Anterior cingulate cortex (tissue), 58 donors: ENCODE data around the gene AKAP6.
"Not testable (repeated sequence)": the region's sequence is repeated elsewhere in the genome, so short reads cannot be mapped to it uniquely, and the experiment has no call there.

Experiments
- DNase-seq, 58 donors: peaks; one replicate each; lab custom pipeline; 2025; lab: John Stamatoyannopoulos, UW

Gene AKAP6

DNA sequence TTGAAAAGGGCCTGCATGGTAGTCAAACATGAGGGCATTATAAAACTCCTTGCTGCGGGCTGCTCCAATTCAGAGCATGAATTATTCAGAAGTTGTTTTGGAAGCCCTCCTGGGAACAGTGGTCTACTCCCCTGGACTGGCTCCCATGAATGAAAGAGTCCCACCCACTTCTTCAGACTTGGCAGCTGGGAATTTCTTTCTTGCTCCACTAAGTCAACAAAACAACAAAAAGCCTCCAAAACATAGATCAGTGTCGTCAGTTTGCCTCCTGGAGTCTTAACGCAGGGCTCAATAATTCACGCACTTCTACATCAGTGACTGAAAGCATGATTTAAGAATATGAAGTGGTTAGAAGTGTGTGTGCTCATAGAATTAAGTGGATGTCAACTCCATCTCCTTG lies 37.9 kb downstream of the AKAP6 start:
- DNase-seq = peak in 22 of 58 donors; percentile 6 to 75 (median 18)

DNA sequence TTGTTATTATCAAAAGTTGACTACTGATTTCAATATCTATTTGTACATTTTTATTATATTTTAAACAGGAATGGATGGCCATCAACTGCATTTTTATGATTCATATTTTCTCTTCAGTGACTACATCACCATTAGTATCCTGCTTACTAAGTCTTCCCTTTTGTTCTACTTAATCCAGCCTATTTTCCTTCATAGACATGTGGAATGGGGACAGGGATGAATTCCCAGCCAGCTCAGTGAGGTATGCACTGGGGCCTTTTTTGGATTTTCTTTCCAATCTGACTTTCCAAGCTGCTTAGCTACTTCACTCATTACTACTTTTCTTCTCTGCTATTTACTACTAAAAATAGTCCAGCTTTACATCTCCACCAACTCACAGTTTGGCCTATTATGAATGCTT lies 38.4 kb downstream of the AKAP6 start:
- DNase-seq = no peak

DNA sequence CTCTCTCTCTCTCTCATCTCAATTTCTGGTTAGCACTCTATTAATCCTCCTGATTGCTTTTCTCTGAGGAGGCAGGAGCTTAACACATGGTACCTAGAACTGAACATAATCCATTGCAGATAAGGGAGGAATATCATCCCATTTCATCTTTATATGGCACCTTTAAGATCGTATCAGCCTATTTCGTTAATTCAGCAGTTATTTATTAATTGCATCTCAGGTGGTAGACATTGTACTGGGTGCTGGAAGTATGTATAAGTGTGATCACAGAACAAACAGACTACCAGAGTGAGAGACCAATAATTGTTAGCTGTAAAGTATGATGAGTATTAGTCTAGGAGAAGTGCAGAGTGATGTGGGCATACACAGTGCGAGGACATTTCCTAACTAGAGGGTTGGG lies 39.0 kb downstream of the AKAP6 start:
- DNase-seq = no peak

DNA sequence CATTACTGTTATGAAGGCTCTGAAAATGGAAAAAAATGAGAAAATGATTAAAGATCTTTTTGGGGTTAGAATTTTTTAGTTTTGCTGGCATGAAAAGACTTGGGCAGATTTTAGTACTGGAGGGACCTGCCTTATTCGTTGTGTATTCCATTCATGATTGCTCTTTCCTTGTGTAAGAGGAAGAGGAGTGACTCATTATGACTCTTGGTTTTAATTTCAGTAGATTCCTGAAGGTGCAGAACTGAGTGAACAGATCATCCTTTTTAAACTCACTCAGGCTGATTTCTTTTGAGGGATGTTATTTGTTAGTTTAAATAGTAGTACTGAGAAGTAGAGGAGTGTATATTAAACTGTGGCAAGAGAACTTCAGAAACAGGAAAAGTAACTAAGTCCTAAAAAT lies 41.6 kb downstream of the AKAP6 start:
- no peak for DNase-seq

DNA sequence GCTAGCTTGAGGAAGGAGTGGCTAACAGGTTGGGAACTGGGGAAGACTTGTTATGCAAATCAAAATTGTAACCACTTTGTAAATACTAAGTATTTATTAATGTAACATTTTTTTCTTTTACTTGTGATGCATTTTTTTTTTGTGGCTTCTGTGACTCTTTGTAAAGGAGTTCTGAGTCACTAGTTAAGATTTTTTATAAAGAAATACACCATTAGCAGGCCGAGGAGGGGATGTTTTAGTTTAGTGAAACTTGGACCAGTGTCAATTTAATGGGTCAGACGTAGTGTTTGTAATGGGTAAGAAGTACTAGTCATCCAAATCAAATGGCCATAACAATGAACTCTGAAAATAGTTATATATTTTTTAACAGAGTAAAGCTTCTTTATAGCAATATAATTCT lies 43.1 kb downstream of the AKAP6 start:
- DNase-seq = no peak

DNA sequence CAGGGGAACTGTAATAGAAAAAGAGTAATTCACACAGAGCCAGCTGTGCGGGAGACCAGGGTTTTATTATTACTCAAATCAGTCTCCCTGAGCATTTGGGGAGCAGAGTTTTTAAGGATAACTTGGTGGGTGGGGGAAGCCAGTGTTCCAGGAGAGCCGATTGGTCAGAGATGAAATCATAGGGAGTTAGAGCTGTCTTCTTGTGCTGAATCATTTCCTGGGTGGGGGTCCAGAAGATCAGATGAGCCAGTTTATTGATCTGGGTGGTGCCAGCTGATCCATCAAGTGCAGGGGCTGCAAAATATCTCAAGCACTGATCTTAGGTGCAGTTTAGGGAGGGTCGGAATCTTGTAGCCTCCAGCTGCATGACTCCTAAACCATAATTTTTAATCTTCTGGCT lies 44.1 kb downstream of the AKAP6 start:
- not testable (repeated sequence) for DNase-seq

DNA sequence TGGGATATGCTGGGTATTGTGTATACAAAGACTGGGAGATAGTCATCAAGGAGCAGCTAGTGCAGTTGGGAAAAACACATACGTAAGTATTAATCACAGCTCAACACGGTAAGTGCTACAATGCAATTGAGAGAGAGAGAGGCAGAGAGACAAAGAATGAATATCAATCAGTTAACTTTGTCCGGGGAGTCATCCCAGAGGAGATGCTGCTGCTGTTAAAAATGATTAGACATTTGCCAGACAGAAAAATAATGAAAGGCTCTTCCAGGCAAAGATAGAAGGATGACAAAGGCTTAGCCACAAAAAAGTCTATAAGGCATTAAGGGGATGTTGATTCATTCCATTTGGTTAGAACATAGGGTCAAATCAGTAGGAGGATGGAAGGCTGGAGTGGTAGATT lies 45.1 kb downstream of the AKAP6 start:
- no peak for DNase-seq

DNA sequence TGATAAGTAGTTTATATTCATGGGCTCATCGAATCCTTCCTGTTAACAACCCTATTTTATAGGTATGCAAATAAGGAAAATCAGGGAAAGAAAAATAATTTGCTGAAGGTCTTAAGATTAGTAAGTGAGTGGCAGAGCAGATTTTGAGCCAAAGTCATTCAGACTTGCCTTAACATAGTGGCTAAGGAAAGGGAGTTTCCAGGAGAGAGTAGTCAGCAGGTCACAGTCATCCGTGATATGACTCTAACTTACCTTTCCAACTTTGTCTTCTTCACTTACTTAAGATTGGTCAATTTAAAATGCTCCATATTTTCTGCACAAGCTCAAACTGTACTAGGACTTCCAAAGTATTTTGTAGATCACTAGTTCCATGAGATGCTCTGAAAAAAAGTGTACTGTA lies 46.6 kb downstream of the AKAP6 start:
- DNase-seq = no peak

DNA sequence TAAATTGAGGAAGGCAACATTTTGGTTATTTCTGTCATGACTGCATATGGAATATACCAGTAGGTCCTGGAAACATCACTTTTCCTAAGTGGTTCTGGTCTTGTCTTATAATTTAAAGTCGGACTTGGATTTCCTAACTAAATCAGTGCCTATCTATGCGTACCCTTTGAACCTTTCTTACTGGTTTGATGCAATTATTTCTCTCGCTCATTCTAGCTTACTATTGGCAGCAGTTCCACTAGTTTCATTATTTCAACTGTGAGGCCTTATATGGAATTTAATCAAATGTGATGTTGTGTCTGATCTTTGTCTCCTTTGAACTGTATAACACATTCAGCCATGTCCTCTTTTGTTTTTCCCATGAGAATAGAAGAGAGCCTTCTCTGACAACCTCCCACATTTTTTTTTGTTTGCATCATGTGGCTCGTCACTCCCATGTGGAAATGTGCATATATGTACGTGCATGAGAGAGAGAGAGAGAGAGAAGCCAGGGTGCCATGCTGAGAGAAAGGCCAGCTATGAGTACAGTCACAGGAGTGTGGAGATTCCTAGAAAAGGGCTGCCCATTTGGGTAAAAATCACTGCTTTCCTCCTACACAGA lies 48.0 kb downstream of the AKAP6 start:
- no peak for DNase-seq

DNA sequence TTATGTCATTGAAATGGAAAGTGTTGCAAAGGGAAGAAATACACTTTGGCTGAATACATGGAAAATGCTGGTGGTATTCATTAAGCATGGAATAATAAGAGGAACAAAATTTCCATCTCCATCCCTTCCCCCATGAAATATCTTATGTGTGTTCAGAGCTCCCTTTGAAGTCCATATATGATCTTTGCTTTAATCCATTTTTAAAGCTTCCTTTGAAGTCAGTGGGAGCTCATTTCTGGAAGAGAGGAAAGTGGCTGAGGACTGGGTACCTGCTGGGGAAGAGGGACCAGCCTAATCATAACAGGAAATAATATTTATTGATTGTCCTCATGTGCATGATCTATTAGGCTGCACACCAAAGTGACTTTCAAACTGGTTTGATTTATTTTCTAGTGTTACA lies 49.2 kb downstream of the AKAP6 start:
- DNase-seq = no peak

DNA sequence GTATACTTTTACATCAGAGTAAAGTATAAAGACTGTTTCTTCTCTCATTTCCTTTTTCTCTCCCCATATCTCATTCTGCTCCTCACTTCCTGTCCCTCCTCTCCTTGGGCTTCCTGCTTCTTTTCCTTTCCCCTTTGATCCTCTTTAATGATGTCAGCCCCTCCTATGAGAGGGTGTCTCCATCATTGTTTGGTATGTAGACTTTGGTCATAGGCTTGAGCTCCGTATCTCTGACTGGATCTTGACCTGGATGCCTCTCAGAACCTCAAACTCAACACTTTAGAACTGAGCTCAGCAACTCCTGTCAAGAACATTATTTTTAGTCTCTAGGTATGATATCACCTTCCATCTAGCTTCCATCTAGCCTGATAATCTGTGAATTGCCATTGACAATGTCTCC lies 50.3 kb downstream of the AKAP6 start:
- no peak for DNase-seq

DNA sequence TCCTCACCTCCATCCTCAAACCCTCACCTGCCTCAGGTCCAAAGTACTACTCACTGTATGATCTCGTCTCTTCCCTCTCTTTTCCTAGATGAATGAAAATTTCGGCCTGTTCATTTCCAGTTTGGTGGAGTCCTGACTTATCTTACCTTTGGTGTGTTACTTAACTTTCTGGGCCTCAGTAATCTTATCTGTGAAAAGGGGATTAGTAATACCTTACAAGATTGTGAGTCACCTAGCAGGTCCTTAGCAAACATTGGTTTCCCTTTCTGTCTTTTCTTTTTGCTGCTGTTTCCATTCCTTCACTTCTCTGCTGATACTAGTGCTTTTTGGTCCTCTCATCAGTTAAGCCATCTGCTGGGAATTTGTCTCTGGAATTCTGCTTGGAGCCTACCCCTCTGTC lies 52.8 kb downstream of the AKAP6 start:
- no peak for DNase-seq

DNA sequence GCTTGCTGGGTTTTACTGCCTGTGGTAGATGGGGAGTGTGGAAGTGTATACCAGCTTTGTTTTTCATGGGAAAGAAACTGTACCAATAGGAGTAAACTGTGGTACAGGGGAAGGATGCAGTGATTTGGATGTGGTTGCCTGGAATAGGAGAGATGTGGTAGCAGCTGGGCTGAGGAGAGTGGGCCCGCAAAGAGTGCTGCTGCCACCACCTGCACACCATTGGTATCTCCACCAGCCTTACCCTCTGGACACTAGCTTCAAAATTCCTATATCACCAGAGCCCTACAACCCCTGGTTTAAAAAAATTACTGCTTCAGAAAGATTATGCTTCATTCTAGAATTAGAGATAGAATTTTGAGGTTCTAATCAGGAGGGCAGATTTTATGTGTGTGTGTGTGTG lies 53.6 kb downstream of the AKAP6 start:
- peak in 20 of 58 donors; percentile 5 to 38 (median 22) for DNase-seq

DNA sequence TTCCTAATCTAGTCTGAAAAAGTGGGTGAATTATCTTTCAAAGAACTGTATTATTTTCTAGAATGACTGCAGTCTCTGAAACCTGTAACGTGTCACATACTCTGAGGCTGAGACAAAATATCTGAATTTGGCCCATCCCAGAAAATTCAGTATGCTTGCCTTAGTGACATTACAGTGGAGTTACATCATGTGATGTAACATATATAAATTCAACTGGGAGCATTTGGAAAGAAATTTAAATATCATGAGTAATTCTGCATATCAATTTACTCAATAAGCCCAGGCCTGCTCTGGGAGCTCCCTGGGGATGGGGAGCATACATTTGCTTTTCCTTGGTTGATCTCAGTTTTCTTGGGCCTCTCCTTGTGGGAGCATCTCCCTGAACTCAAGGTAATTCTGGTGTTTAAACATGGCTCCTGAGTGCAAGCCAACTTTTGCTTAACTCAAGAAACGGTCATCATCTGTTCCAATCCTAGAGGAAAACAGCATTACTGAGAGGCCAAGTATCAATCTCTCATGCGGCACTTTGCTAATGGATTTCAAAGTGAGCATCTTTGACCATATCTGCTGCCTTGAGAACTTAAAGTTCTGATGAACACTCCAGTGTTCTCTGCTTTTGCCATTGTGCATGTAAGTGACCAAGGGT lies 54.4 kb downstream of the AKAP6 start:
- no peak for DNase-seq

DNA sequence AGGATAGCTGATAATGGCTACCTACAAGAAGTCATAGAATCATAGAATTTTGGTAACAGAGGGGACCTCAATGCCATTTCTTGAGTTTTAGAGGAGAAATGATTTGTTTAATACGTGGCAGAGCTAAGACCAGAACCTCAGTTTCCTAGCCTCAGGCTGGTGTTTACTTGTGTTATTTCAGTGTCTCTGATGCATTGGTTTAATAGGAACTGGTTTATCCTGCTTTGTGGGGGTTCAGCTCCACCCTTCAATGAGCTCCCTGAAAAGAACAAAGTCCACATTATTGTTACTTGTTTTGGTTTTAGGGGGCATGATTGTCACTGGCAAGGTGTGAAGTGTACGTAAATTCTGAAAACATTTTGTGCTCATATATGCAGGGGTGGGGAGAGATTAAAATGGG lies 55.4 kb downstream of the AKAP6 start:
- DNase-seq = no peak

DNA sequence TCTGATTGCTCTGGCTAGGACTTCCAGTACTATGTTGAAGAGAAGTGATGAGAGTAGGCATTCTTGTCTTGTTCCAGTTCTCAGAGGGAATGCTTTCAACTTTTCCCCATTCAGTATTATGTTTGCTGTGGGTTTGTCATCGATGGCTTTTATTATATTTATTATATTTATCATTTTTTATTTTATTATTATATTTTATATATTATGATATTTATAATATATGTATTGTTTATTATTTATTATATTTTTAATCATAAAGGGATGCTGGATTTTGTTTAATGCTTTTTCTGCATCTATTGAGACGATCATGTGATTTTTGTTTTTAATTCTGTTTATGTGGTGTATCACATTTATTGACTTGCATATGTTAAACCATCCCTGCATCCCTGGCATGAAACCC lies 58.2 kb downstream of the AKAP6 start:
- DNase-seq = not testable (repeated sequence)

DNA sequence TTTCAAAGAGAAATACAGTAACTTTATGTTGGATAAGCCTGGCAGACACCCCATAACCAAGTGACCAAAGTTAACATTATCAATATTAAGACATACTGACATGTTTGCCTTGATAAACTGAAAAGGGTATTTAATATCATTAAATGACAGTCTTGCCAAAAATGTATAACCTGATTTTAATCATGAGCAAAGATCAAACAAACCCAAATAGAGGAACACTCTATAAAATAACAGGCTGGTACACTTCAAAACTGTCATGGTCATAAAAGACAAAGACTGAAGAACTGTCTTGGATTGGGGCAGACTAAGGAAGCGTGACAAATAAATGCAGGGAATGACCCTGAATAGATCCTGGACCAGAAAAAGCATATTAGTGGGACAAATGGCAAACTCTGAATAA lies 64.0 kb downstream of the AKAP6 start:
- no peak for DNase-seq

DNA sequence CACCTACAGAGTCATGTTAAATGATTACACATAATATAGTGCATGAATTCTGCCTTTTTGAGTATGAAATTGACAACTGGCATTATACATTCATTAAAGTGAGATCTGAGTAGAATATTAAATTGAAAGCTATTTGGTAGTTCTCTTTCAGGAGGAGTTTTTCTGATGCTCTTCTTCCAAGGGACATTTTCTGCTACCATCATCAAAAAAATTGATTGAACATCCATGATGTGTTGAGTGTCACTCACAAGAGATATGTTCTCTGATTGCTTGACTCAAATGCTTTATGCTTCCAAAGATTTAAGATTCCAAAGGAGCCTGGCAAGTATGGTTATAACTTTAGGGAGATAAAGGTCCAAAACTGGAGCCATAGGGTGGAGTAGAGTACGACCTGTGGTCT lies 64.9 kb downstream of the AKAP6 start:
- DNase-seq = no peak

DNA sequence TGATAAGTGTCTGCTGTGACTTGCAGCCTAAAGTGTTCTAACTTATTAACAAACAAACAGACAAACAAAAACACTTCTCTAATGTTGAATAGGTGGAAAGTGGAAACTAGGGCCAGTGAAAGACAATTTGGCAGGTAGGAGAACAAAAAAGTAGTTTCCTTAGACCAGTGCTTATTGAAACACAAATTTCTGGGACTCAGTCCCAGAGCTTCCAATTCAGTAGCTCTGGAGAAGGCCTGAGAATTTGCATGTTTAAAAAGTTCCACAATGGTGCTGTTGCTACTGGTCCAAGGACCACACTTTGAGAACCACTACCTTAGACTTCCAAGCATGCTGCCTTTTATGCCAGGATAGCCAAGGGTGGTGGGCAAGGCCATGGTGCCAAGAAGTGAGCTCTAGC lies 67.8 kb downstream of the AKAP6 start:
- DNase-seq = peak in 4 of 58 donors; percentile 11 to 55 (median 32)

DNA sequence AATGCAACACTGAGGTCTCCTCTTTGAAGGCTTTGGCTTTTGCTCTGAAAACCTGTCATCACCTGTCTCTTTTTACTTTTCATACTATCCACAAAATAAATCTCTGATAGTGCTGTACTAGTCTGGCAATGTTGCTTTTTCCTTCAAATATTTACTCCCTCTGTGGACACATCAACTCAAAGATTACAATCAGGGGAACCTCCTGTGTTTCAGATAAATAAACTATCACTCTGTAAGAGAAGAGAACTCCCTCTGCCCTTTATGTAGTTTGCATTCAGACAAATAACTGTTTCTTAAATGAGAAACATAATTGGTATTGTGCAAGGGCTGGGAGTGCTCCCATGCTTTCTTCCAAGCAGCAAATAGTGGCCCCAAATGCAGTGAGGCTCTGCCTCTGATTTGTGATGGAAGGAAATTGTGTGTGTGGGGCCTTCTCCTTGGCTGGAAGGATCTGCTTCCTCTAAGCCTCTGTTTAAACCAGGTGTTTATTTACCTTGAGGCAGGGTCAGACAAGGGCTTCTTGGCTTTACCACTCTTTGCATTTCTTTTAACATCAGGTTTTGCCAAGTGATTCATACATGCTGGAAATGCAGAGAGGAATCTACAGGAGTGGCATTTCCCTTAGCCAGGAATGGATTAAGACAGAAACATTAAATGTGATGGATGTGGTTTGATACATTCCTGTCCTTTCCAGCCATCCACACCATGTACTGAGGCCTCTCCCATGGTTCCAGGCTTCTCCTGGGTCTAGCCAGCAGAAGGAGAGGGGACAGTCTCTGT lies 69.0 kb downstream of the AKAP6 start:
- DNase-seq = peak in 1 of 58 donors; percentile 16

DNA sequence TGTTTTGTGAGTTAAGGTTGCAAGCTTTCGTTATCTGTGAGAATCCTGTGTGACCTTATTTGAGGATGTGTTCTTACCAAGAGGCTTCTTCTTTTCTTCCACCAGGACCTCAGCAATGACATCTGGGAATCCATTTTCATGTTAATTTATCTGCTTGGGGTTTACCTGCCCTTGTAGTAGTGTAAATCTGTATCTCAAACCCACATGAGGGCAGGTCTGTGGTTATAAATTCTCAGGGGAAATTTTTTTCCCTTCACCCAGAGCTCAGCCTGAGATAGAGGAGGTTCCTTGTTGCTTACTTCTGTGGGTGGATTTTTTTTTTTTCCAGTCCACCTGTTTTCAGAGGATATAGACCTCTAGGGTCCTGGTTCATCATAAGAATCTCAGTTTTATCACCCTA lies 70.8 kb downstream of the AKAP6 start:
- DNase-seq = no peak

DNA sequence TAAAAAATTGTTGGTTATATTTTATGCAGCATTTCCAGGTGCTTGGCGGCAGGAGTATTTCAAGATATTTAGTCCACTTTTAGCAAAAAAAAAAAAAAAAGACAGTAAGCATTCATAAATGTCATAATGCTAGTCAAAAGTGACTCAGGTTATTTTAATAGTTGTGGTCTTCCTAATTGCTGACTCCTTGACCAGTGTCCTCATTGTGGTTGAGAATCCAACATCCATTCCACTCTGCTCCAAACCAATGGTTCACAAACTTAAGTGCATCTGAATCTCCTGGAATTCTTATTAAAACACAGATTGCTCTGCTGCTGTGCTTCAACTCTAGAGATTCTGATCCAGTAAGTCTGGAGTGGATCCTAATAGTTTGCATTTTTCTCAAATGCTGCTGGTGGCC lies 71.4 kb downstream of the AKAP6 start:
- no peak for DNase-seq
